HepG2 (cell line): ENCODE results near the gene CCL16.

Experiments
- CTCF ChIP-seq: sonication (generic); formaldehyde crosslinking; IDR thresholded peaks from 2 replicates; pipeline ENCODE4 v1.5.0; 2020; ENCODE audit warnings: mild to moderate bottlenecking, missing genetic modification reagents, moderate library complexity
- ZFAT ChIP-seq: sonication (generic); formaldehyde crosslinking; conservative IDR thresholded peaks from 2 replicates; pipeline ENCODE4 v1.8.1; 2023; ENCODE audit warnings: missing genetic modification reagents, inconsistent platforms

GRCh38 chr17:35936063-35936462, 45.2 kb downstream of the CCL16 start:
- TF ChIP-seq ZFAT (no peak), CTCF (CRISPR knock-in tag) (no peak)
